Activated CD4-positive, alpha-beta memory T cell treated with anti-CD3 and anti-CD28 coated beads, Interleukin-2, amount 10 ng/mL, durations not matched to agents 7 days and 5 days (primary cell): ENCODE data around the gene CSNK1G2. TPM values are rescaled to one million over a fixed set of nuclear protein-coding genes. Genes with fewer than 3 reads are reported as not detected.

ENCODE experiments used
- CTCF ChIA-PET: fragments of 350-600 bp; sonication (Branson Sonifier 250); formaldehyde crosslinking; loops from one replicate; lab custom pipeline; 2021; ENCODE audit warnings: antibody characterized with exemption, inconsistent platforms; lab: Charles Lee
- POLR2A ChIA-PET: fragments of 350-600 bp; sonication (Branson Sonifier 250); formaldehyde crosslinking; loops from one replicate; lab custom pipeline; 2021; ENCODE audit warnings: antibody characterized with exemption; lab: Charles Lee
- DNase-seq: peaks from one replicate; pipeline ENCODE4 v3.0.0-alpha.2; 2020
- H3K27ac Mint-ChIP-seq: one replicate; pipeline ENCODE4 v1.8.0; 2021; ENCODE audit warnings: mild to moderate bottlenecking, mixed read lengths
- H3K27me3 Mint-ChIP-seq: one replicate; pipeline ENCODE4 v1.8.0; 2021; ENCODE audit warnings: mixed read lengths
- H3K36me3 Mint-ChIP-seq: one replicate; pipeline ENCODE4 v1.8.0; 2021; ENCODE audit warnings: low read depth, mixed read lengths
- H3K4me1 Mint-ChIP-seq: one replicate; pipeline ENCODE4 v1.8.0; 2021; ENCODE audit warnings: mixed read lengths
- H3K4me3 Mint-ChIP-seq: one replicate; pipeline ENCODE4 v1.8.0; 2021; ENCODE audit warnings: mild to moderate bottlenecking, mixed read lengths
- H3K9me3 Mint-ChIP-seq: one replicate; pipeline ENCODE4 v1.8.0; 2021; ENCODE audit warnings: mixed read lengths
- total RNA-seq, 2 experiments: library from RNA; stranded (reverse); gene quantifications; one replicate each; pipeline ENCODE4 v1.2.3, GENCODE V29; 2021

CSNK1G2 gene
- total RNA-seq, 2 experiments from 2014 or later: 130 to 132 TPM

DNA sequence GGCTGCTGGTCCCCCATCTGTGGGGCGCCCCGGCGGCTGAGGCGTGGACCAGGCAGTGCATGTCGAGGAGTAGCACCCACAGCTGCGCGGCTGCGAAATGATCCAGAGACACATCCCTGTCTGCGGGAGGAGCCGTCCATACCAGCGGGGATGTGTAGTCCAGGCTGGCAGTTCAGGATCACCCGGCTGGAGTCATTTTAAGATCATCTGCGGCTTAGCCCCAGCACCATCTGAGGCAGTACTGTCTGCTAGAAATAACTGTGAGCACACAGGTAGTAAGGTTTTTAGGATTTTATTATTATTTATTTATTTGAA, 32.7 kb upstream of the CSNK1G2 start:
- DNase-seq: no peak
- no peak overlapping the region for H3K27ac Mint-ChIP-seq
- H3K4me3 Mint-ChIP-seq: no peak overlapping the region
- ChIA-PET CTCF (no interaction called here), POLR2A (interaction anchor here (1.3 kb wide), 1 partner anchor 13 kb away, joined by 3 read pairs; no protein-coding TSS in a partner anchor)
- peaks cover 13% of the 10 kb centered on the region for H3K36me3 Mint-ChIP-seq
- no peaks in the 10 kb centered on the region for H3K27me3 Mint-ChIP-seq
- H3K4me1 Mint-ChIP-seq: peaks cover 47% of the 10 kb centered on the region
- no peaks in the 10 kb centered on the region for H3K9me3 Mint-ChIP-seq

DNA sequence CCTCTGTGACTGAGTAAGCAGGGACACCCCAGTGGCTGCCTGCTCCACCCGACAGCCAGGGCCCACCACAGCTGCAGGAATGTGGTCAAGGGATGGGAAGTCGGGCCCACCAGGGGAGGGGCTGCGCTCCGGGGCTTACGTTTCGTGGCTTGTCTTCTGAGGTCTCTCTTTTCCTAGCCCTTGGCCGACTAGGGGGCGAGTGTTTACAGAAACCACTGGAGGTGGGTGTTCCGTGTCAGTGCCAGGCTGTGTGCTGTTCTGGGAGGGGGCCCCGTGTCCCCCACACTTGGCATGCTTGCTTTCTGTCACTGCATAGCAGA, 31.3 kb upstream of the CSNK1G2 start:
- Mint-ChIP-seq H3K27me3 (no peaks in the 10 kb centered on the region), H3K9me3 (no peaks in the 10 kb centered on the region), H3K4me3 (no peak overlapping the region), H3K27ac (no peak overlapping the region), H3K4me1 (peaks cover 34% of the 10 kb centered on the region), H3K36me3 (peaks cover 17% of the 10 kb centered on the region)
- DNase-seq: no peak
- ChIA-PET POLR2A (interaction anchor here (1.1 to 1.7 kb wide), 2 partner anchors 12 to 18 kb away, joined by 3 to 4 read pairs; no protein-coding TSS in a partner anchor), CTCF (interaction anchor here (1.2 kb wide), 1 partner anchor 21 kb away, joined by 3 read pairs; no protein-coding TSS in a partner anchor)

DNA sequence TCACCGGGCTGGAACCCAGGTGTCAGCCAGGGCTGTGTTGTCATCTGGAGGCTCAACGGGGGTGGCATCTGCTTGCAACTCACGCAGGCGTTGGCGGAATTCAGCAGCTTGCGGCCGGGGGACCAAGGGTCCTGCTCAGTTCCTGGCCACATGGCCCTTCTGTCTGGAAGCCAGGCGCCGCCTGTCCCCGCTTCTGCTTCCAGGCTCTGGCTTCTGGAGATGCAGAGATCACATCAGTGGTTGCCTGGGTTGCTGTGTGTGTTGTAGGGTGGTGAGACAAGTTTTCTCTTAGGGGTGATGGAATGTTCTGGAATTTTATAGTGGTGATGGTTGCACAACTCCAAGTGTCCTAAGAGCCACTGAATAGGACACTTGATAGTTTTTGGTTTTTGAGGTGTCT, 30.8 kb upstream of the CSNK1G2 start:
- peaks cover 32% of the 10 kb centered on the region for H3K4me1 Mint-ChIP-seq
- no peaks in the 10 kb centered on the region for H3K9me3 Mint-ChIP-seq
- H3K4me3 Mint-ChIP-seq: no peak overlapping the region
- H3K27ac Mint-ChIP-seq: peak overlapping the region; percentile 36
- DNase-seq: no peak
- H3K27me3 Mint-ChIP-seq: no peaks in the 10 kb centered on the region
- ChIA-PET CTCF (interaction anchor here (1.2 kb wide), 1 partner anchor 20 kb away, joined by 3 read pairs; no protein-coding TSS in a partner anchor), POLR2A (interaction anchor here (1.1 to 1.7 kb wide), 2 partner anchors 12 to 17 kb away, joined by 3 to 4 read pairs; no protein-coding TSS in a partner anchor)
- peaks cover 17% of the 10 kb centered on the region for H3K36me3 Mint-ChIP-seq

DNA sequence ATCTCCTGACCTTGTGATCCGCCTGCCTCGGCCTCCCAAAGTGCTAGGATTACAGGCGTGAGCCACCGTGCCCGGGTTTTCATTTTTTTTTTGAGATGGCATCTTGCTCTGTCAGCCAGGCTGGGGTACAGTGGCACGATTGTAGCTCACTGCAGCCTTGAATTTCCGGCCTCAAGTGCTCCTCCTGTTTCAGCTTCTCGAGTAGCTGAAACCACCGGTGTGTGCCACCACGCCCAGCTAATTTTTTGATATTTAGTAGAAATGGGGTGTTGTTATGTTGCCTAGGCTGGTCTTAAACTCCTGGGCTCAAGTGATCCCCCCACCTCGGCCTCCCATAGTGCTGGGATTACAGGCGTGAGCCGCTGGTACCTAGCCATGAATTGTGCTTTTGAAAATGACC, 29.9 kb upstream of the CSNK1G2 start:
- Mint-ChIP-seq H3K27ac (peak overlapping the region; percentile 69), H3K9me3 (no peaks in the 10 kb centered on the region), H3K27me3 (no peaks in the 10 kb centered on the region), H3K4me3 (no peak overlapping the region), H3K4me1 (peaks cover 27% of the 10 kb centered on the region), H3K36me3 (peaks cover 11% of the 10 kb centered on the region)
- ChIA-PET CTCF (no interaction called here), POLR2A (interaction anchor here (1.0 kb wide), 1 partner anchor 10 kb away, joined by 4 read pairs; no protein-coding TSS in a partner anchor)
- DNase-seq: no peak

DNA sequence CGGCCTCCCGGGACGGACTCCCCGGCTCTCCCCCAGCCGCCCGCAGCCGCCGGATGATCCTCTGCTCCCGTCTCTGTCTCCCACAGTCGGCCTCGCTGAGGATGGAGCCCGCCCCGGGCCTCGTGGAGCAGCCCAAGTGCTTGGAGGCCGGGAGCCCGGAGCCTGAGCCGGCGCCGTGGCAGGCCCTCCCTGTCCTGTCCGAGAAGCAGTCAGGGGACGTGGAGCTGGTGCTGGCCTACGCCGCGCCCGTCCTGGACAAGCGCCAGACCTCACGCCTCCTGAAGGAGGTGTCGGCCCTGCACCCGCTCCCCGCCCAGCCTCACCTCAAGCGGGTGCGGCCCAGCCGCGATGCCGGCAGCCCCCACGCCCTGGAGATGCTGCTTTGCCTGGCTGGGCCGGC, 29.0 kb upstream of the CSNK1G2 start:
- Mint-ChIP-seq H3K27me3 (no peaks in the 10 kb centered on the region), H3K27ac (no peak overlapping the region), H3K9me3 (no peaks in the 10 kb centered on the region), H3K4me1 (peaks cover 27% of the 10 kb centered on the region), H3K36me3 (peaks cover 11% of the 10 kb centered on the region), H3K4me3 (no peak overlapping the region)
- ChIA-PET CTCF (no interaction called here), POLR2A (no interaction called here)
- DNase-seq: no peak

DNA sequence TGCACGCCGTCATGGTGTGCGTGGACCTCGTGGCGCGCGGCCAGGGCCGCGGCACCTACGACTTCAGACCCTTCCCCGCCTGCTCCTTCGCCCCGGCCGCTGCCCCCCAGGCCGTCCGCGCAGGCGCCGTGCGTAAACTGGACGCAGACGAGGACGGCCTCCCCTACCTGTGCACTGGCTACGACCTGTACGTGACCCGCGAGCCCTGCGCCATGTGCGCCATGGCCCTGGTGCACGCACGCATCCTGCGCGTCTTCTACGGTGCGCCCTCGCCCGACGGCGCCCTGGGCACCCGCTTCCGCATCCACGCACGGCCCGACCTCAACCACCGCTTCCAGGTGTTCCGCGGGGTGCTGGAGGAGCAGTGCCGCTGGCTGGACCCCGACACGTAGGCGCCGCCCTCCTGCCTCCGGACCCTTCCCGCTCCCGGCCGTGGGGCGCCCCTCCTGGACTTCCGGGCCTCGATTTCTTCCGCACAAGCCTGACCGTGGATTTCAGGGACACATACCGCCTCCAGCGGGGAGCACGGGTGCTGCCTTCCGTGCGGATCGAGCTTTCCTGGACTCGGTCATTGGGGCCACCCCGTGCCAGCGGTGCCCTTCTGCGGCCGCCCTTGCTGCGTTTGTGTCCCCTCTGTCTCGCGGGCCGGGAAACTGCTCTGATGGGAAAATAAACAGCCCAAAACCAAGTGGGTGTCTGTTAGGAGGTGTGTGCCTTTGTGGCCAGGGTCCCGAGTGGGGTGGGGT, 28.0 kb upstream of the CSNK1G2 start:
- no peak for DNase-seq
- ChIA-PET POLR2A (no interaction called here), CTCF (no interaction called here)
- H3K27me3 Mint-ChIP-seq: no peaks in the 10 kb centered on the region
- no peak overlapping the region for H3K27ac Mint-ChIP-seq
- H3K9me3 Mint-ChIP-seq: no peaks in the 10 kb centered on the region
- H3K36me3 Mint-ChIP-seq: peaks cover 14% of the 10 kb centered on the region
- H3K4me3 Mint-ChIP-seq: no peak overlapping the region
- peaks cover 23% of the 10 kb centered on the region for H3K4me1 Mint-ChIP-seq

DNA sequence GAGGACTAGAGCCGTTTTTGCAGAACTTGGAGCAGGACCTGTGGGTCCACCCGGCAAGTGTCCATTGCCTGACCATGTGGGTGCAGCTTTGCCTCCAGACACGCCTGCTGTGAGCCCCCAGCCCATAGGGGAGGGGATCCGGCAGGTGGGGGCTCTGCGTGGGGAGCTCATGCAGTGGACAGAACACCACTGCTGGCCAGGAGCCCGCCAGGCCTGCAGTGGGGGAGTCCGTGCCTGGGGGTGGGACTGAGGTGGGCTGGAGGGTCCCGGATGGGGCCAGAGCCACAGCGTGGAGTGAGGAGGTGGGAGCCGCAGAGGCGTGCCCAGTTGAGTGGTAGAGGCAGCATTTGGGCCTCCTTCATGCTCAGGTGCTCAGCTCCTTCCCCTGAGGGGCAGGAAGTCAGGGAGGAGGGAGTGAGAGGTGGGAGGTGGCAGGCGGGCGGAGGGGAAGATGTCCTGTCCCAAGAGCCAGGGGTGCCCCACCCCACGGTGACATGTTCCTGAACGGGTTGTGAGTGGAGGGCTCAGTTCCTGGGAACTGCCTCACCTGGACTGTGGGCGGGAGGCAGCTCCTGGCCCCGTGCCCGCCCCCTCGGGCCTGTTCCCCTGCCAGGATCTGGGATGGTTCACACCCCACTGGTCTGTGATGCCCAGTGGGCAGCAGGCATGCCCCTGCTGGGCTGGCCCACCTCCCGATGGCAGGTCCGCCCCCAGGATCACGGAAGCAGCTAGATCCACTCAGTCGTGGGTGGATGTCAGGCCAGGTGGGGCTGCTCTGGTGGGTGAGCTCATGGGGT, 27.0 kb upstream of the CSNK1G2 start:
- ChIA-PET CTCF (no interaction called here), POLR2A (interaction anchor here (2.2 kb wide), 1 partner anchor 17 kb away, joined by 7 read pairs; no protein-coding TSS in a partner anchor)
- H3K27ac Mint-ChIP-seq: no peak overlapping the region
- H3K4me1 Mint-ChIP-seq: peaks cover 18% of the 10 kb centered on the region
- DNase-seq: no peak
- H3K36me3 Mint-ChIP-seq: peaks cover 19% of the 10 kb centered on the region
- no peaks in the 10 kb centered on the region for H3K9me3 Mint-ChIP-seq
- no peak overlapping the region for H3K4me3 Mint-ChIP-seq
- H3K27me3 Mint-ChIP-seq: no peaks in the 10 kb centered on the region

DNA sequence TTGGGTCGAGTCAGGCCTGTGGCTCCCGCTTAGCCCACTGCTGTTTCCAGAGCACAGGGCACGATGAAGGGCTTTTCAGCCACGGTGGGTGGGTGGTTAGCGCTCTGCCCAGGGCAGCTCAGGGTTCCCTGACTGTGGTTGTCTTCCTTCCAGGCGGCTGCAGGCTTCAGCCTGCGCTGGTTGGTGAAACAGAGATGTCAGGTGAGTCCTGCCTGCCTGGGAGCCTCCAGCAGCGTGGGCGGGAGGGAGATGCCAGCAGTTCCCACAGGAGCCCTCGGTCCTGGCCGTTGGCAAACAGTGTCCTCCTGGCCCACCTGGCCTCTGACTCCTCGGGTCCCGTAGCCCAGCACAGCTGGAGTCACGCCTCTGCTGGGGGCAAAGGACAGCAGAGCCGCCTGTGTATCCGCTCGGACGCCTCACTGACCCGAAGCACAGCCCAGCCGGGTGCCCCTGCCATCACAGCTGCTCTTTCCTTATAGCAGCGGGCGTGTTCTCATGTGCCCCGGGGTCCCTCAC, 26.1 kb upstream of the CSNK1G2 start:
- Mint-ChIP-seq H3K36me3 (peaks cover 19% of the 10 kb centered on the region), H3K9me3 (no peaks in the 10 kb centered on the region), H3K27me3 (no peaks in the 10 kb centered on the region), H3K4me3 (no peak overlapping the region), H3K27ac (no peak overlapping the region), H3K4me1 (peaks cover 11% of the 10 kb centered on the region)
- ChIA-PET CTCF (interaction anchor here (0.6 kb wide), 1 partner anchor 30 kb away, joined by 4 read pairs; no protein-coding TSS in a partner anchor), POLR2A (interaction anchor here (2.2 kb wide), 1 partner anchor 18 kb away, joined by 7 read pairs; no protein-coding TSS in a partner anchor)
- DNase-seq: no peak

DNA sequence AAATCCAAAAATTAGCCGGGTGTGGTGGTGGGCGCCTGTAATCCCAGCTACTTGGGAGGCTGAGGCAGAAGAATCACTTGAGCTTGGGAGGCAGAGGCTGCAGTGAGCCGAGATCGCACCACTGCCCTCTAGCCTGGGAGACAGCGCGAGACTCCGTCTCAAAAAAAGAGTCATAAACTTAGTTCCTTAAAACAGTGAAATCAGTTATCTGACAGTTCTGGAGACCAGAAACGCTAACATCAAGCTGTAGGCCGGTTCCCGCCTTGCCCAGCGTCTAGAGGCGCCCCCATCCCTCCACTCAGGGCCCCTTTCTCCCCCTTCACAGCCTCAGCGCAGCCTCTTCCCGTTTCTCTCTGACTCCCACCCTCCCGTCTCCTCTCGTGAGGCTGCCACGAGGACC, 23.8 kb upstream of the CSNK1G2 start:
- H3K9me3 Mint-ChIP-seq: no peaks in the 10 kb centered on the region
- POLR2A ChIA-PET: interaction anchor here (1.5 kb wide), 1 partner anchor 10 kb away, joined by 5 read pairs; no protein-coding TSS in a partner anchor
- peaks cover 24% of the 10 kb centered on the region for H3K36me3 Mint-ChIP-seq
- H3K4me1 Mint-ChIP-seq: peaks cover 19% of the 10 kb centered on the region
- no peak overlapping the region for H3K27ac Mint-ChIP-seq
- no peak for DNase-seq
- CTCF ChIA-PET: interaction anchor here (1.3 to 1.7 kb wide), 2 partner anchors 11 to 64 kb away, joined by 4 to 5 read pairs; no protein-coding TSS in a partner anchor
- H3K4me3 Mint-ChIP-seq: no peak overlapping the region
- H3K27me3 Mint-ChIP-seq: no peaks in the 10 kb centered on the region

DNA sequence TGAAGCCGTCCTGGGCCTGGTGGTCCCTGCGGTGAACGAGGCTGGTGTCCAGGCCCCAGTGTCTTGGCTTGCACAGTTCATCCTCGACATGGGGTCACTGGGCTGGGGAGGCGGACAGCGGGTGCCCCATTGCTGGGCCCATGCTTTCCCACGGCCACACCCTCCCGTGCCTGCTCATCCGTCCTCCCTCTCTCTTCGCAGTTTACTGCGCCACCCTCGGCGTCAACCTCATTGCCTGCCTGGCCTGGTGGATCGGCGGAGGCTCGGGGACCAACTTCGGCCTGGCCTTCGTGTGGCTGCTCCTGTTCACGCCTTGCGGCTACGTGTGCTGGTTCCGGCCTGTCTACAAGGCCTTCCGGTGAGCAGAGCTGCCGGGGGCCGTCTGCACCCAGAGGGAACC, 23.0 kb upstream of the CSNK1G2 start:
- Mint-ChIP-seq H3K4me3 (no peak overlapping the region), H3K27me3 (no peaks in the 10 kb centered on the region), H3K27ac (no peak overlapping the region), H3K36me3 (peaks cover 26% of the 10 kb centered on the region), H3K4me1 (peaks cover 27% of the 10 kb centered on the region), H3K9me3 (no peaks in the 10 kb centered on the region)
- ChIA-PET POLR2A (interaction anchor here (0.6 kb wide), 1 partner anchor 12 kb away, joined by 3 read pairs; no protein-coding TSS in a partner anchor), CTCF (interaction anchor here (0.6 kb wide), 1 partner anchor 225 kb away, joined by 5 read pairs; no protein-coding TSS in a partner anchor)
- no peak for DNase-seq

DNA sequence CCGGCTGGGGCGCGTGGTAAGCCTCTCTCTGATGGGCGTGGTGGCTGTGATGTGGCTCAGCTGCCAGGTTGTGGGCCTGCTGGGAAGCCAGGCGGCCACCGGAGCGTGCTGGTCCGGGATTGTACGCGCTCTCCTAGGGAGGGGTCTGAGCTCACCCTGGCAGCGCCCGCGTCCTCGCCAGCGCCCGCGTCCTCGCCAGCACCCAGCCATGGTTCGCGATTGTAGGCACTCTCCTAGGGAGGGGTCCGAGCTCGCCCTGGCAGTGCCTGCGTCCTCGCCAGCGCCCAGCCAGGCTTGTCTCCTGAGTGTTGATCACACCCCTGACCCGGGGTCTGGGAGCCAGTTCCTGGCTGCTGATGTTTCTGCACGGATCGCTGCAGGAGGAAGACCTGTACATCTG, 22.0 kb upstream of the CSNK1G2 start:
- Mint-ChIP-seq H3K4me3 (no peak overlapping the region), H3K36me3 (peaks cover 22% of the 10 kb centered on the region), H3K27ac (no peak overlapping the region), H3K9me3 (no peaks in the 10 kb centered on the region), H3K4me1 (peaks cover 35% of the 10 kb centered on the region), H3K27me3 (no peaks in the 10 kb centered on the region)
- POLR2A ChIA-PET: no interaction called here
- CTCF ChIA-PET: no interaction called here
- DNase-seq: no peak

DNA sequence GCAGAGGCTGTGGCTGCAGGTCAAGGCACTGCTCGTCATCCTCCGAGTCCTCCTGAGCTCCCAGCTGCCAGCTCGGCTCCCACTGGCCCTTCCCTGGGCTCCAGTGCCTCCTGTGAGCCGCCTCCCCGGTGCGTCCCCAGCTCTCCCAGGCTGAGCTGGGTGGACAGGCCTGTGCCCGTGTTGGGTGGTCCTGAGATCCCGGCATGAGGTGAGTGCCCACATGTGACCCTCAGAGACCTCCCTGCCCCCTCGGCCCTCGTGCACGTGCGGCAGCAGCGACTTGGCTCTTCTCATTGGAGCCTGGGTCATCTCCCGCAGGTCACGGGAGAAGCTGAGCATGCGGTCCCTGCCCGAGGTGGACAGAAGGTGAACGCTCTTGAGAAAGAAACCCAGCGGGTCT, 20.3 kb upstream of the CSNK1G2 start:
- no peaks in the 10 kb centered on the region for H3K27me3 Mint-ChIP-seq
- H3K9me3 Mint-ChIP-seq: no peaks in the 10 kb centered on the region
- DNase-seq: no peak
- peaks cover 26% of the 10 kb centered on the region for H3K36me3 Mint-ChIP-seq
- no peak overlapping the region for H3K4me3 Mint-ChIP-seq
- ChIA-PET CTCF (no interaction called here), POLR2A (no interaction called here)
- H3K4me1 Mint-ChIP-seq: peaks cover 41% of the 10 kb centered on the region
- no peak overlapping the region for H3K27ac Mint-ChIP-seq

DNA sequence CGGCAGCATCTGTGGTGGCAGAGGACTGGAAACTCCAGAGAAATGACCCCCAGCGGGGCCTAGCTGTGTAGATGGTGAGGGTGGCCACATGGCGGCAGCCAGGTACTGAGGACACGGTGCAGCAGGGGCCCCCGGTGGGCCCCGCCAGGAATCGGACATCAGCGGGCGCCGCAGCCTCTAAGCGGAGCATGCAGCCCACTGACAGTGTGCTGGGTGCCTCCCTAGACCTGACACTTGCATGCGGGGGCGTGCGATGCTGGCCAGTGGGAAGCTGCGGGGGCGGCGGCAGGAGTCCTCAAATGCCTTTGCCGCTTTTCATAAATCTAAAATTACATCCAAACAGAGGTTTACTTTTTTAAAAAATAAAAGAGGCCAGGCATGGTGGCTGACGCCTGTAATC, 19.6 kb upstream of the CSNK1G2 start:
- Mint-ChIP-seq H3K4me3 (no peak overlapping the region), H3K27ac (peak overlapping the region; percentile 90), H3K4me1 (peaks cover 41% of the 10 kb centered on the region), H3K36me3 (peaks cover 26% of the 10 kb centered on the region), H3K27me3 (no peaks in the 10 kb centered on the region), H3K9me3 (no peaks in the 10 kb centered on the region)
- CTCF ChIA-PET: no interaction called here
- no peak for DNase-seq
- POLR2A ChIA-PET: interaction anchor here (1.3 to 3.0 kb wide), 3 partner anchors 11 to 24 kb away, joined by 4 to 19 read pairs (median 9); partner anchors contain the start of genes ADAT3 and SCAMP4
